Liver (tissue), 9 donors: ENCODE measurements around the gene LPGAT1. TPM values are rescaled to one million over a fixed set of nuclear protein-coding genes. Genes with fewer than 3 reads are reported as not detected.

ENCODE experiments used
- DNase-seq: peaks from one replicate; pipeline ENCODE4 v3.0.0-alpha.2; 2017; ENCODE audit warnings: low spot score
- H3K27ac ChIP-seq, 2 donors: one replicate each; pipeline ENCODE4 v1.7.0; 2013; ENCODE audit warnings: inconsistent platforms in 2 of 2, low read length in 2 of 2, control low read depth in 1 of 2, low read depth in 1 of 2, mild to moderate bottlenecking in 1 of 2
- H3K27me3 ChIP-seq, 4 donors: one replicate each; pipeline versions ENCODE4 v1.6.1 to v1.7.0; 2013; ENCODE audit warnings: low read length in 3 of 4, inconsistent platforms in 1 of 4, mild to moderate bottlenecking in 1 of 4, moderate library complexity in 1 of 4; ENCODE audit not compliant: control insufficient read depth in 4 of 4, insufficient read depth in 4 of 4
- H3K36me3 ChIP-seq, 4 donors: one replicate each; pipeline versions ENCODE4 v1.6.1 to v1.7.0; 2013; ENCODE audit warnings: low read length in 3 of 4, mild to moderate bottlenecking in 3 of 4, low read depth in 1 of 4, moderate library complexity in 1 of 4; ENCODE audit not compliant: control insufficient read depth in 4 of 4, insufficient read depth in 3 of 4
- H3K4me1 ChIP-seq, 4 donors: one replicate each; pipeline versions ENCODE4 v1.6.1 to v1.7.0; 2013; ENCODE audit warnings: low read length in 3 of 4, mild to moderate bottlenecking in 3 of 4, moderate library complexity in 1 of 4; ENCODE audit not compliant: control insufficient read depth in 4 of 4, insufficient read depth in 4 of 4
- H3K4me3 ChIP-seq, 3 donors: one replicate each; pipeline versions ENCODE4 v1.6.1 to v1.7.0; 2013; ENCODE audit warnings: low read length in 3 of 3, control low read depth in 1 of 3, low read depth in 1 of 3, mild to moderate bottlenecking in 1 of 3
- H3K9ac ChIP-seq, 2 donors: one replicate each; pipeline ENCODE4 v1.7.0; 2013; ENCODE audit warnings: low read length in 2 of 2, mild to moderate bottlenecking in 2 of 2, moderate library complexity in 2 of 2, control low read depth in 1 of 2, low read depth in 1 of 2
- H3K9me3 ChIP-seq, 4 donors: one replicate each; pipeline versions ENCODE4 v1.6.1 to v1.7.0; 2013; ENCODE audit warnings: low read length in 3 of 4; ENCODE audit not compliant: control insufficient read depth in 4 of 4
- EGR1 ChIP-seq, 2 donors: IDR thresholded peaks; 2 replicates each; pipeline ENCODE4 v1.6.1; 2016 to 2018; ENCODE audit warnings: antibody characterized with exemption in 2 of 2, low read depth in 2 of 2
- FOXA1 ChIP-seq: IDR thresholded peaks from 2 replicates; pipeline ENCODE4 v1.6.1; 2016; ENCODE audit warnings: antibody characterized with exemption
- FOXA2 ChIP-seq: IDR thresholded peaks from 2 replicates; pipeline ENCODE4 v1.6.1; 2016; ENCODE audit warnings: antibody characterized with exemption
- GABPA ChIP-seq, 2 donors: IDR thresholded peaks in 1 of 2; conservative IDR thresholded peaks in 1 of 2; 2 replicates each; pipeline ENCODE4 v1.6.1; 2016; ENCODE audit warnings: antibody characterized with exemption in 2 of 2, mild to moderate bottlenecking in 1 of 2, moderate library complexity in 1 of 2
- HNF4A ChIP-seq, 2 donors: conservative IDR thresholded peaks; 2 replicates each; pipeline ENCODE4 v1.6.1; 2016; ENCODE audit warnings: antibody characterized with exemption in 2 of 2, mild to moderate bottlenecking in 2 of 2
- HNF4G ChIP-seq: IDR thresholded peaks from 2 replicates; pipeline ENCODE4 v1.6.1; 2016; ENCODE audit warnings: antibody characterized with exemption
- JUND ChIP-seq, 2 donors: IDR thresholded peaks; 2 replicates each; pipeline ENCODE4 v1.6.1; 2016; ENCODE audit warnings: antibody characterized with exemption in 2 of 2
- NR2F2 ChIP-seq: IDR thresholded peaks from 2 replicates; pipeline ENCODE4 v1.6.1; 2016; ENCODE audit warnings: antibody characterized with exemption
- RAD21 ChIP-seq, 2 donors: IDR thresholded peaks; 2 replicates each; pipeline ENCODE4 v1.6.1; 2016; ENCODE audit warnings: antibody characterized with exemption in 2 of 2, mild to moderate bottlenecking in 2 of 2
- RXRA ChIP-seq, 2 donors: IDR thresholded peaks; 2 replicates each; pipeline ENCODE4 v1.6.1; 2017 to 2018; ENCODE audit warnings: antibody characterized with exemption in 2 of 2, mild to moderate bottlenecking in 1 of 2
- SP1 ChIP-seq: IDR thresholded peaks from 2 replicates; pipeline ENCODE4 v1.6.1; 2018; ENCODE audit warnings: antibody characterized with exemption, mild to moderate bottlenecking
- TAF1 ChIP-seq: conservative IDR thresholded peaks from 2 replicates; pipeline ENCODE4 v1.6.1; 2016; ENCODE audit warnings: antibody characterized with exemption, mild to moderate bottlenecking
- YY1 ChIP-seq: IDR thresholded peaks from 2 replicates; pipeline ENCODE4 v1.6.1; 2016; ENCODE audit warnings: antibody characterized with exemption, mild to moderate bottlenecking
- WGBS: extraction: QIAGEN DNeasy Blood & Tissue Kit; methylation state at CpG from one replicate; pipeline ENCODE4 v1.1.7; 2013; 5-methylcytosine and 5-hydroxymethylcytosine counted together
- polyA plus RNA-seq, 2 donors: library from polyadenylated mRNA; stranded (reverse) in 1 of 2; unstranded in 1 of 2; fragments of 200-250 nt in 1 of 2; fragments of >200 nt in 1 of 2; fragmentation: Nextera tagmentation in 1 of 2; extraction: Ambion mirVana in 1 of 2; gene quantifications; one replicate each; pipeline versions ENCODE4 v1.2.1 to v1.2.3, GENCODE V29; 2013 to 2015
- total RNA-seq, 2 donors: library from RNA; depleted of rRNA; stranded (reverse); fragments of >200 nt; gene quantifications; one replicate each; pipeline ENCODE4 v1.2.3, GENCODE V29; 2014
- TF ChIP-seq, protein P1 (sequence below): IDR thresholded peaks from 2 replicates; pipeline ENCODE4 v1.6.1; 2016; ENCODE audit warnings: antibody characterized with exemption, mild to moderate bottlenecking
- TF ChIP-seq, protein P2 (sequence below): fragments of 150-350 bp; IDR thresholded peaks from 2 replicates; pipeline ENCODE4 v1.5.1; 2017; ENCODE audit warnings: improper control_type of control experiment, low read depth, low read length; ENCODE audit not compliant: missing input control
- TF ChIP-seq, protein P3 (sequence below): IDR thresholded peaks from 2 replicates; pipeline ENCODE4 v1.6.1; 2016; ENCODE audit warnings: antibody characterized with exemption
- TF ChIP-seq, protein P4 (sequence below): IDR thresholded peaks from 2 replicates; pipeline ENCODE4 v1.6.1; 2016; ENCODE audit warnings: antibody characterized with exemption
- donor health status: healthy.
- donor health status: healthy.
- donor health status: healthy.
- donor health status: healthy.
- donor health status: healthy.

Gene LPGAT1
- total and polyA plus RNA-seq, 4 donors = 11.6 to 53.8 (median 32.2) TPM

DNA sequence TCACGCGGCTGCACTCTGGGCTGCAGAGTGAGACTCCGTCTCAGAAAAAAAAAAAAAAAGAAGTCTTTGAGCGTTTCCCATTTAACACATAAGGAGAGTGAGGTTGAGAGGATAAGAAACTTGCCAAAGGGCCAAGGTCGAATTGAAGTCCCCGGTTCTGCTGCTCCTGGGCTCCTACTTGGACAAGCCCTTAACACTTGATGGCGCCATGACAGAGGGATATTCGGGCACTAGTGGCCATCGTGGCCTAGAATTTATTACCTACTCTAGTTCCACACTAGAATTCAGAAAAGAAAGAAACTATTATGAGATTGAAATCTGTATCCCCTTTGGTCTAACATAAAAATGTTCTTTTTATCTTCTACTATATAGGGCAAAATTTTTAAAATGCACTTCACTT is 89.4 kb downstream of the LPGAT1 start:
- Histone ChIP-seq H3K4me1 (no peaks in the 10 kb centered on the region), H3K9me3 (no peaks in the 10 kb centered on the region), H3K4me3 (no peak overlapping the region), H3K27me3 (no peaks in the 10 kb centered on the region), H3K9ac (no peak overlapping the region), H3K36me3 (peaks cover 0 to 5% (median 2%) of the 10 kb centered on the region in 4 donors), H3K27ac (no peak overlapping the region)
- DNase-seq = no peak
- 64% methylated on average over 9 of the region's 9 CpGs for WGBS
- TF ChIP-seq, protein P1, sequence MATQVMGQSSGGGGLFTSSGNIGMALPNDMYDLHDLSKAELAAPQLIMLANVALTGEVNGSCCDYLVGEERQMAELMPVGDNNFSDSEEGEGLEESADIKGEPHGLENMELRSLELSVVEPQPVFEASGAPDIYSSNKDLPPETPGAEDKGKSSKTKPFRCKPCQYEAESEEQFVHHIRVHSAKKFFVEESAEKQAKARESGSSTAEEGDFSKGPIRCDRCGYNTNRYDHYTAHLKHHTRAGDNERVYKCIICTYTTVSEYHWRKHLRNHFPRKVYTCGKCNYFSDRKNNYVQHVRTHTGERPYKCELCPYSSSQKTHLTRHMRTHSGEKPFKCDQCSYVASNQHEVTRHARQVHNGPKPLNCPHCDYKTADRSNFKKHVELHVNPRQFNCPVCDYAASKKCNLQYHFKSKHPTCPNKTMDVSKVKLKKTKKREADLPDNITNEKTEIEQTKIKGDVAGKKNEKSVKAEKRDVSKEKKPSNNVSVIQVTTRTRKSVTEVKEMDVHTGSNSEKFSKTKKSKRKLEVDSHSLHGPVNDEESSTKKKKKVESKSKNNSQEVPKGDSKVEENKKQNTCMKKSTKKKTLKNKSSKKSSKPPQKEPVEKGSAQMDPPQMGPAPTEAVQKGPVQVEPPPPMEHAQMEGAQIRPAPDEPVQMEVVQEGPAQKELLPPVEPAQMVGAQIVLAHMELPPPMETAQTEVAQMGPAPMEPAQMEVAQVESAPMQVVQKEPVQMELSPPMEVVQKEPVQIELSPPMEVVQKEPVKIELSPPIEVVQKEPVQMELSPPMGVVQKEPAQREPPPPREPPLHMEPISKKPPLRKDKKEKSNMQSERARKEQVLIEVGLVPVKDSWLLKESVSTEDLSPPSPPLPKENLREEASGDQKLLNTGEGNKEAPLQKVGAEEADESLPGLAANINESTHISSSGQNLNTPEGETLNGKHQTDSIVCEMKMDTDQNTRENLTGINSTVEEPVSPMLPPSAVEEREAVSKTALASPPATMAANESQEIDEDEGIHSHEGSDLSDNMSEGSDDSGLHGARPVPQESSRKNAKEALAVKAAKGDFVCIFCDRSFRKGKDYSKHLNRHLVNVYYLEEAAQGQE = no peak
- peak; percentile 41 to 61 for TF ChIP-seq RAD21 (IDR thresholded peaks at IDR 0.05)

DNA sequence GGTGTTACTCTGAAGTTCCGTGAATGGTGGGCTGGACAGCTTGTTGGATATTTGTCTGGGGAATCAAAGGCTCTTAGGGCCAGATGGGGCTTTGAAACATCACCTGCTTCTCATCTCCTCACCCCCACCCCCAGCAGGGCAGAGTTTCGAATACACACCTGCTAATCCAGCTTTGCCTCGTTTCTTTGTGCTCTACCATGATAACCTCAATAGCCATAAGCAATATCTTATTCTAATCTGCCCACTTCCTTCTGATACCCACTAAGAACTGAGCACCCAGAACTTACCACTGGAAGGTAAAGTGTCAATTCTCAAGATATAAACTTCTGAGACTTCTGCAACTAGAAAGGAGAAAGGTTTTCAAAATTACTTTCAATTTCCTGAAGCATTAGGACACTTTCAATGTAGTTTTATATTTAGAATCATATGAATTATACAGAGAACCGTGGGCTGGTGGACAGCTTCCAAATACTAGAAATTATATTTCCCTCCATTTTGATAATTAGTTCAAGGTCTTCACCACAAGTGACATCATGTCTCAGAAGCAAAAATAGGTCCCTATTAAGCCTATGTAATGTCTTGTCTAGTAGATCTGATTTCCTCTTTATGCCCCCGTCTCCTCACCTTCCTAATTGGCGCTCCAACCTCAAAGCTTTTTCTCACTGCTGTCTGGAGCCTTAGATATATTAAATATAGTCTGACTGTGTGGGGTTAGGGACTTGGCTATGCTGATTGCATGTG is 90.7 kb downstream of the LPGAT1 start:
- DNase-seq = no peak
- H3K9me3 ChIP-seq = no peaks in the 10 kb centered on the region
- no peaks in the 10 kb centered on the region for H3K4me1 ChIP-seq
- no peak overlapping the region for H3K27ac ChIP-seq
- no peaks in the 10 kb centered on the region for H3K27me3 ChIP-seq
- H3K4me3 ChIP-seq = no peak overlapping the region
- H3K36me3 ChIP-seq = no peaks in the 10 kb centered on the region
- TF ChIP-seq FOXA2 (no peak), GABPA (IDR thresholded peaks at IDR 0.05 in 1 of 2, conservative IDR thresholded peaks at IDR 0.05 in 1 of 2) (no peak), JUND (IDR thresholded peaks at IDR 0.05) (no peak), RXRA (IDR thresholded peaks at IDR 0.05) (no peak), SP1 (no peak), HNF4A (conservative IDR thresholded peaks at IDR 0.05) (no peak), NR2F2 (no peak), TAF1 (no peak), EGR1 (IDR thresholded peaks at IDR 0.05; ENCODE audit: low read depth in 2 of 2) (no peak), HNF4G (no peak), RAD21 (IDR thresholded peaks at IDR 0.05) (no peak), FOXA1 (no peak), YY1 (no peak)
- TF ChIP-seq, protein P2, sequence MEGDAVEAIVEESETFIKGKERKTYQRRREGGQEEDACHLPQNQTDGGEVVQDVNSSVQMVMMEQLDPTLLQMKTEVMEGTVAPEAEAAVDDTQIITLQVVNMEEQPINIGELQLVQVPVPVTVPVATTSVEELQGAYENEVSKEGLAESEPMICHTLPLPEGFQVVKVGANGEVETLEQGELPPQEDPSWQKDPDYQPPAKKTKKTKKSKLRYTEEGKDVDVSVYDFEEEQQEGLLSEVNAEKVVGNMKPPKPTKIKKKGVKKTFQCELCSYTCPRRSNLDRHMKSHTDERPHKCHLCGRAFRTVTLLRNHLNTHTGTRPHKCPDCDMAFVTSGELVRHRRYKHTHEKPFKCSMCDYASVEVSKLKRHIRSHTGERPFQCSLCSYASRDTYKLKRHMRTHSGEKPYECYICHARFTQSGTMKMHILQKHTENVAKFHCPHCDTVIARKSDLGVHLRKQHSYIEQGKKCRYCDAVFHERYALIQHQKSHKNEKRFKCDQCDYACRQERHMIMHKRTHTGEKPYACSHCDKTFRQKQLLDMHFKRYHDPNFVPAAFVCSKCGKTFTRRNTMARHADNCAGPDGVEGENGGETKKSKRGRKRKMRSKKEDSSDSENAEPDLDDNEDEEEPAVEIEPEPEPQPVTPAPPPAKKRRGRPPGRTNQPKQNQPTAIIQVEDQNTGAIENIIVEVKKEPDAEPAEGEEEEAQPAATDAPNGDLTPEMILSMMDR = no peak
- TF ChIP-seq, protein P3, sequence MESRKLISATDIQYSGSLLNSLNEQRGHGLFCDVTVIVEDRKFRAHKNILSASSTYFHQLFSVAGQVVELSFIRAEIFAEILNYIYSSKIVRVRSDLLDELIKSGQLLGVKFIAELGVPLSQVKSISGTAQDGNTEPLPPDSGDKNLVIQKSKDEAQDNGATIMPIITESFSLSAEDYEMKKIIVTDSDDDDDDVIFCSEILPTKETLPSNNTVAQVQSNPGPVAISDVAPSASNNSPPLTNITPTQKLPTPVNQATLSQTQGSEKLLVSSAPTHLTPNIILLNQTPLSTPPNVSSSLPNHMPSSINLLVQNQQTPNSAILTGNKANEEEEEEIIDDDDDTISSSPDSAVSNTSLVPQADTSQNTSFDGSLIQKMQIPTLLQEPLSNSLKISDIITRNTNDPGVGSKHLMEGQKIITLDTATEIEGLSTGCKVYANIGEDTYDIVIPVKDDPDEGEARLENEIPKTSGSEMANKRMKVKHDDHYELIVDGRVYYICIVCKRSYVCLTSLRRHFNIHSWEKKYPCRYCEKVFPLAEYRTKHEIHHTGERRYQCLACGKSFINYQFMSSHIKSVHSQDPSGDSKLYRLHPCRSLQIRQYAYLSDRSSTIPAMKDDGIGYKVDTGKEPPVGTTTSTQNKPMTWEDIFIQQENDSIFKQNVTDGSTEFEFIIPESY = no peak
- TF ChIP-seq, protein P1 = no peak
- TF ChIP-seq, protein P4, sequence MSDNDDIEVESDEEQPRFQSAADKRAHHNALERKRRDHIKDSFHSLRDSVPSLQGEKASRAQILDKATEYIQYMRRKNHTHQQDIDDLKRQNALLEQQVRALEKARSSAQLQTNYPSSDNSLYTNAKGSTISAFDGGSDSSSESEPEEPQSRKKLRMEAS = no peak
- 67% methylated on average over 6 of the region's 6 CpGs for WGBS
- no peak overlapping the region for H3K9ac ChIP-seq
